Measurements from ENCODE around the gene PRKN. TPM values are rescaled to one million over a fixed set of nuclear protein-coding genes. Genes with fewer than 3 reads are reported as not detected.

The PRKN gene
- total RNA-seq, 3 donors from 2014 or later = 5.2 to 10.2 (median 8.1) TPM

DNA sequence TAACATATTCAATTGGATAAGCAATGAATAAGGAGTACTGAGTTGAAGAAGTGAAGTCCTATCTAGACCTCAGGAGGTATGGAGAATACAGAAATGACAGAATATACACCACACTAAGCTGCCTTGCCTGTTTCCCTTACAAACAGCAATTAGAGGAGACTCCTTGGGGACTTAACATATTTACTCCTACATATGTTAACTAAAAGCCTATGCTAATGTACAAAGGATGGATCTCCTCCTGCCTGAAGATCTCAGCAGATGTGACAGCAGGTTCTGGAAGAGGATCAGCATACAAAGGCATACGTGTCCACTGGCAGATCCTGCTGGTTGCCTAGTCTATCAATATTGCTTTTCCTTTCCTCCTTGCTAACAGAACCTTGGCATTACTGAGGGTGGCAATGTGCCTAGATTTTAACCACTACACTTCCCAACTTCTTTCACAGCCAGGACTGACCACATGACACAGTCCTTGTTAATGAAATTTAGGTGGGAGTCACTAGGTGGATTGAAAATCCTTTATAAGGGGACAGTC is 29.6 kb downstream of the PRKN start:
- DNase-seq (no peak), ATAC-seq (no peak)
- Histone ChIP-seq H3K36me3 (ENCODE audit: low read depth) (no peaks in the 10 kb centered on the region), H3K9me3 (no peaks in the 10 kb centered on the region), H3K4me1 (ENCODE audit: low read depth) (no peaks in the 10 kb centered on the region), H3K4me3 (no peak overlapping the region)
- intact Hi-C loops (cut with DNase I, micrococcal nuclease) = no loop called here
- TF ChIP-seq, protein P1, sequence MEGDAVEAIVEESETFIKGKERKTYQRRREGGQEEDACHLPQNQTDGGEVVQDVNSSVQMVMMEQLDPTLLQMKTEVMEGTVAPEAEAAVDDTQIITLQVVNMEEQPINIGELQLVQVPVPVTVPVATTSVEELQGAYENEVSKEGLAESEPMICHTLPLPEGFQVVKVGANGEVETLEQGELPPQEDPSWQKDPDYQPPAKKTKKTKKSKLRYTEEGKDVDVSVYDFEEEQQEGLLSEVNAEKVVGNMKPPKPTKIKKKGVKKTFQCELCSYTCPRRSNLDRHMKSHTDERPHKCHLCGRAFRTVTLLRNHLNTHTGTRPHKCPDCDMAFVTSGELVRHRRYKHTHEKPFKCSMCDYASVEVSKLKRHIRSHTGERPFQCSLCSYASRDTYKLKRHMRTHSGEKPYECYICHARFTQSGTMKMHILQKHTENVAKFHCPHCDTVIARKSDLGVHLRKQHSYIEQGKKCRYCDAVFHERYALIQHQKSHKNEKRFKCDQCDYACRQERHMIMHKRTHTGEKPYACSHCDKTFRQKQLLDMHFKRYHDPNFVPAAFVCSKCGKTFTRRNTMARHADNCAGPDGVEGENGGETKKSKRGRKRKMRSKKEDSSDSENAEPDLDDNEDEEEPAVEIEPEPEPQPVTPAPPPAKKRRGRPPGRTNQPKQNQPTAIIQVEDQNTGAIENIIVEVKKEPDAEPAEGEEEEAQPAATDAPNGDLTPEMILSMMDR (IDR thresholded peaks at IDR 0.05) = no peak

DNA sequence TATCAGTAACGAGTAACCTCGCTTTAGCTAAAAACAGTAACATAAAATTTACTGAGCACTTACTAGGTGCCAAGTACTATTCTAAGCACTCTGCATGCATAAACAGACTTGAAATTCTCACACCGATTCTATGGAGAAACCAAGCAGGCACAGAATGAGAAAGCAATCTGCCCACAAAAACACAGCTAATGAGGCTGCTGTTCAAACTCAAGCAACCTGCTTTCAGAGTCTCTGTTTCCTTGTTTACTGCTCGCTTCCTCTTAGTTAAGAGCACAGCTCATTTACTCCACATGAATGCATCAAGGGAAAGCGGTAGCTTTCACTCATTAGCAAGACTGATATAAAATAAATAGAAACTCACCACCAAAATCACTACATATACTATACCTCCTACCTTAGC is 37.4 kb downstream of the PRKN start:
- no peaks in the 10 kb centered on the region for H3K36me3 ChIP-seq (ENCODE audit: low read depth)
- H3K9me3 ChIP-seq = no peaks in the 10 kb centered on the region
- TF ChIP-seq, protein P1 (IDR thresholded peaks at IDR 0.05) = no peak
- H3K4me1 ChIP-seq (ENCODE audit: low read depth) = no peaks in the 10 kb centered on the region
- ATAC-seq = no peak
- no peak overlapping the region for H3K4me3 ChIP-seq
- intact Hi-C loops (cut with DNase I, micrococcal nuclease) = no loop called here
- no peak for DNase-seq

DNA sequence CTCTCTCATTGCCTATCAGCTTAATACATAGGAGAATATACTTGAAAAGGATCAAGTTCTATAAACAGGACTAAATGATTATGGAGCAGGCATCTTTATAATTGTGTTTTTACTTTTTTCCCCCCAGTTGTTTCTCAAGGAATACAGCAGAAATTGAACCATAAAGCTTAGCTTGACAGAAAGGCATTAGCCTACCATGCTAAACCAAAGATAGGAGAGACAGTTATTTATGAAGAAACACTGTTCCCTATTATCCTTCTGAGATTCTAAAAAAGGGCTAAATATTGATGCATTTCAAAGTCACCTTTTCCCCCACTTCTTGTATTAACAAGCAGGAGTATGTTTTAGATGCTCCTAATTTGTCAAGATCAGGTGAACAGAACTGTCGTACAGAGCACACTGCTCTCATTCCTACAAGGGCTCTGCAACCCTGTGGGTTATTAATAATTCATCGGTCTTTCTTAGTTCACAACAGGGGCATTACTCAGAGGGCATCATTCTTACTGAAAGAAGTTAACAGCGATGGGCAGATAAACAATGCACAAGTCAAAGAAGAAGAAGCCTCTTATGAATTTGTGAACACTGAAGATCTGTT is 38.7 kb downstream of the PRKN start:
- no peak overlapping the region for H3K4me3 ChIP-seq
- no peaks in the 10 kb centered on the region for H3K4me1 ChIP-seq (ENCODE audit: low read depth)
- TF ChIP-seq, protein P1 (IDR thresholded peaks at IDR 0.05) = no peak
- no peaks in the 10 kb centered on the region for H3K9me3 ChIP-seq
- no peak for DNase-seq
- H3K36me3 ChIP-seq (ENCODE audit: low read depth) = no peaks in the 10 kb centered on the region
- no peak for ATAC-seq
- intact Hi-C loops (cut with DNase I, micrococcal nuclease) = no loop called here

DNA sequence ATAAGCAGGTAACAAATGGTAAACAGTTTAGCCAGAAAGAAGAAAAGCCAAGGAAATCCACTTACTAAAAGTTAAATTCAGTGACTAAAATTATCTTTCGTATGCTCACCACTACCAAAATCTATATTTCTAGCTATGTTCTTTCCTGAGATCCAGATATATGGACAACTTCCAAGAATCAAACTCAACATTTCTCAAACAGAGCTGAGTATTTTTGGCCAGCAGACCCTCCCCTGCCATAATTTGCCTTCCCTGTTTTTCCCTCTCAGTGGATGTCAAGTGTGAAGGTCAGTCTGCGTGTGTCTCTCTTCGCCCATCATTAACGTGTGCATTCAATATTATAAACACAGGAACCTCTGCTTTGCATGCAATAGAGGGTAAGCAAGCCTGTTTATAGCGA is 42.0 kb downstream of the PRKN start:
- Histone ChIP-seq H3K36me3 (ENCODE audit: low read depth) (no peaks in the 10 kb centered on the region), H3K4me1 (ENCODE audit: low read depth) (no peaks in the 10 kb centered on the region), H3K4me3 (no peak overlapping the region), H3K9me3 (no peaks in the 10 kb centered on the region)
- TF ChIP-seq, protein P1 (IDR thresholded peaks at IDR 0.05) = no peak
- intact Hi-C loops (cut with DNase I, micrococcal nuclease) = no loop called here
- ATAC-seq = no peak
- DNase-seq = no peak

DNA sequence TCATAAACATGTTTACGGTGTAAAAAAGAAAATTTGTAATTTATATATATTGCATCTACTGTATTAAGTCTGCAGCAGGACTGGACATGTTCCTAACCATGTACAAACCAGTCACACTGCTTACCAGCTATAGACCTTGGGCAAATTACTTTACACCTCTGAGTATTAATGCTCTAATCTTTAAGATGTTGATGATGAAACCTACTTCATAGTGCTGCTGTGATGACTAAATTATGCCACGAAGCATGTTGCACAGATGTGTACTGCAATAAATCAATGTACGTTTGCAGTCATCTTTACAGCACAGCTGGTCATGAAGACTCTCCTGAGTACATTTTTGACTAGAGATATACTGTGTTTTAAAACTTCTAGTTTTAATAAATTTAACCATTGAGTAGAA is 42.6 kb downstream of the PRKN start:
- TF ChIP-seq, protein P1 (IDR thresholded peaks at IDR 0.05) = no peak
- ATAC-seq = no peak
- intact Hi-C loops (cut with DNase I, micrococcal nuclease) = no loop called here
- Histone ChIP-seq H3K36me3 (ENCODE audit: low read depth) (no peaks in the 10 kb centered on the region), H3K9me3 (no peaks in the 10 kb centered on the region), H3K4me3 (no peak overlapping the region), H3K4me1 (ENCODE audit: low read depth) (no peaks in the 10 kb centered on the region)
- DNase-seq = no peak

DNA sequence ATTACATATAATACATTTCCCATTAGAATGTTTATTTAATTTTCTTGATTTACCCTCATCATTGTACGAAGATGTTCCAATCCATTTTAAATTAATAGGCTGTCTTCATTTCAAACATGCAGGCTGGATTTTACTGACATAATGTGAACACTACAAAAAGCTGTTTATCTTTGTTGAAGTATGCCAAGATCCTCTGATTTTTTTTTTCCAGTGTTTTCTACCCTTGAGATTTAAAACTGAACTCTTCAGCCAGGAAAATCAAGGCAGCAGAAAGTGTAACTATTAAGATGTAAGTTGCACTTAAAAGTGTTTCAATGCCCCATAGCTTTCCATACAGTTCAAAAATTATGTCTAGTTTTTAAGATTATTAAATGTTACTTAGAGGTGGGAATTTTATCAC is 43.5 kb downstream of the PRKN start:
- Histone ChIP-seq H3K36me3 (ENCODE audit: low read depth) (no peaks in the 10 kb centered on the region), H3K4me1 (ENCODE audit: low read depth) (no peaks in the 10 kb centered on the region), H3K4me3 (no peak overlapping the region), H3K9me3 (no peaks in the 10 kb centered on the region)
- TF ChIP-seq, protein P1 (IDR thresholded peaks at IDR 0.05) = no peak
- no peak for ATAC-seq
- no peak for DNase-seq
- intact Hi-C loops (cut with DNase I, micrococcal nuclease) = no loop called here
